Measurements from ENCODE around the gene KCNH1. TPM values are rescaled to one million over a fixed set of nuclear protein-coding genes. Genes with fewer than 3 reads are reported as not detected.
"Not testable (repeated sequence)": the region's sequence is repeated elsewhere in the genome, so short reads cannot be mapped to it uniquely, and the experiment has no call there.

The KCNH1 gene
- total RNA-seq, 1 donor from 2014 or later = not detected

DNA sequence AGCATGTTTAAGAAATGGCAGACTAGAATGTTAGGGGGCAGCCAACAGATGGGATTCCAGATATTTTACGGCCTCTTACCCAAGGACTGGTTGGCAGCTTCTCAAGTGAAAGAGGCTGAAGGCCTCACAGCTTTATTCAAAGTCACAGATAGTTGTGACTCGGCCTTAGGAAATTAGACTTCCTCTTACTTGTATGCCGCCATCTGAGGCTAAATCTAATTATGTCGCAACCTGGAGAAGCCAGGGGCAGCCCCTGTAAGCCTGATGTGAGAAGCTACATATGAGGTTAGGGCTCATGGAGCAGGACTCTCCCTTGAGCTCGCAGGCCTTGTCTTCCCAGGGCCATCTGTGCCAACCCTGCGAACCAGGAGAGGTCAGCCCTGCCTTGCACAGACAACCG lies 452.8 kb downstream of the KCNH1 start:
- DNase-seq (ENCODE audit: low spot score) = no peak
- intact Hi-C loops (cut with DNase I) = no loop called here

GRCh38 chr1:210678306-210678705 lies 455.6 kb downstream of the KCNH1 start:
- DNase-seq (ENCODE audit: low spot score) = no peak
- intact Hi-C loops (cut with DNase I) = no loop called here

- DNase-seq (ENCODE audit: low spot score) = no peak
- intact Hi-C loops (cut with DNase I) = no loop called here
Measured at GRCh38 chr1:210677533-210677932, 456.4 kb downstream of the KCNH1 start.

DNA sequence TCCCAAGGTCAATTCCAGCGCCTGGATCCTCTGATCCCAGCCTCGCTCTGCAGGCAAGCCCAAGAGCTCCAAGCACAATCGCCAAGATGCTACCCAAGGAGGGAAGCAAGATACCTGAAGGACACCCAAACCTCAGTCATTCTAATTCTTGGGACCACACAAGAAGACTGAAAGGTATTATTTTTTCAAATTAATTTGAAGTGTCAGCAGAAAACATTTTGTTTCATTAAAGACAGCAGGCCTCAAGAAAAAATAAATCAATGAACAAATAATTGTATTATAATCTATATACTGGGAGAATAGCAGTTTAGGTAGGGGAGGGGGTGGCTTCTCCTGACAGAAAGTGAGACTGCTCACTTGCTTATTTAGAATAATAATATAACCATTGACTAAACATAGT lies 457.4 kb downstream of the KCNH1 start:
- no peak for DNase-seq (ENCODE audit: low spot score)
- intact Hi-C loops (cut with DNase I) = no loop called here

- DNase-seq (ENCODE audit: low spot score) = no peak
- intact Hi-C loops (cut with DNase I) = no loop called here
Measured at GRCh38 chr1:210674151-210674550, 459.8 kb downstream of the KCNH1 start.

DNA sequence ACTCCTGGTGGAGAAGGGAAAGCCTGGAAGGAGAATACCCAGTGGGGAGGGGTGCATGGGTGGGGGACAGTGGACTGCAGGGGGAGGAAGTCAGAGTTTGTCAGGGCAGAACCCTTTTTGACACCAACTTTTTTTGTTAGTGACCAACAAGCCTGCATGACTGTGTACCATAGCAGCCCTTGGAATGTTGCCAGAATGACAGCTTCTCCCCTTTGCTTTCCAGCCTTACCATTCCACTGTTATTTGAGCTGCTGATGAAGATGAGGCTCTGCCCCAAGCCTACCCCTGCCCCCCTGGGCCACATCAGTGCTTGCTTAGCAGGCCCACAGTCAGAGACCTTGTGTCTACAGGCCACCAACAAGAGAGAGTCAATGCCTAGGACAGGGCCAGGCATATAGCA lies 464.0 kb downstream of the KCNH1 start:
- no peak for DNase-seq (ENCODE audit: low spot score)
- intact Hi-C loops (cut with DNase I) = no loop called here

DNA sequence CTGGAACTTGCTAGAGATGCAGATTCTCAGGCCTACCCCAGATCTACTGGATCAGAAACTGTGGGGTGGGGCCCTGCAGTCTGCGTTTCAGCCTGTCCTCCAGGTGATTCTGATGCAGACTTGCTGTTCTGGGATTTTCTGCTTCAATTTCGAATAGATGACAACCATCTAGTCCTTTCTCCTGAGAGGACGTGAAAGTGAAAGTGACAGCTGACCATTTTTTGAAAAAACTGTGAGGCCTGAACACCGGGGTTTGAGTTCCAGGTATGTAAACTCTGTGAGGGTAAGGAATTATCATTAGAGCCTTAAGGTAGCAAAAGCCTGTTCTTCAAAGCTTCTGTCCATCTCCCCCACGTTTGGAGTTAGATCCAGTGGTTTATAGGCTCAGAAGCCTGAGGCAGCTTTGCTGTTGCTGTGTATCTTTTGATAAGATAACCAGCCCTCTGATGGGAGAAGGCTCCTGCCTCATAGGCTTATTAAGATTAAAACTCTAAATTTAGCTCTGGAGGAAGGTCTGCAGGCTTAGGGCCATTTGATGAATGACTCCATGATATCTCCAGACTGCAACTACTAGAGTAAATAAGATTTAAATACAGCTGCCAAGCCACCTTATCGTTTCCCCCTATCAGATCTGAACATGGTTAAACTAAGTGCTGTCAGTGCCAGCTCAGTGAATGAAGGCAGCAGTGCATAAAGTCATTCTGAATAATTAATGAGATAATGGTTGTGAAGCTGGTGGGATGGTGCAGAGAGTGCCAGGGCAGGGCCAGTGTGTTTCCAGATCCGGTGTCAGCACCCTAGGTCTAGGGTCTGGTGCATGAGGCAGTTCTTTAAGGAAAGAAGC lies 470.0 kb downstream of the KCNH1 start:
- no peak for DNase-seq (ENCODE audit: low spot score)
- intact Hi-C loops (cut with DNase I) = no loop called here

DNA sequence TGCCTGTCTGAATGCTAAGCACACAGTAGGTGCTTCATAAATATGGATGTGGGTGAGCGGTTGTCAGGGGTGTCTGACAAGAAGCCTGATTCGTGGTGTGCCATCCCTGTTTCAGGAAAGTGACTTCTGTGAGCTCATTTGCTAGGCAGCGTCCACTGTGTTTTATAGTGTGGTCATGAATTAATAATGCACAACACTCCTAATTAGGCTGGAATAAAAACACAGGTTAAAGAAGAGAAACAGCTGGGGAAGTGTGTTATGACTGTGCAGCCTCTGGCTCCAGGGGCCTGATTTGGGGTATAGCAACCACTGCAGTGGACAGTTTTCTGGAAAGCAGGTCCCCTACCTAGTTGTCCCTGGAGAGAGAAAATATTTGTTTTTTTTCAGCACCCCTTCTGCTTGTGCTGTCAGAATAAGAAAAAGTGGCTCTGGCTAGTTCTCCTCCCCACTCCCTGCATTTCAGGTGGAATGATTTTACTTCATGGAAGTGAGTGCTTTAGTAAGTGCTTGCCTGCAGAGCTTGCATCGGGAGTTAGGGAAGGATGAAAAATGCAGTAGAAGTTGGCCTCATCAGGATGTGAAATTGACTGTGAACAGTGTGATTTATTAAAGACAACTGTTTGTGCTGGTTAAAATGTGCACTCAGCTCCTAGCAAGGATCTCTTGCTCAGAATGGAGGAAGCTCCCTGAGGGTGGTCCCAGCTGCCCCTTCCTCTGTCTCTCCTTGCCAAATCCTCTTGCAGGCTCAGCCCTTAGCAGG lies 471.5 kb downstream of the KCNH1 start:
- intact Hi-C loops (cut with DNase I) = no loop called here
- no peak for DNase-seq (ENCODE audit: low spot score)

DNA sequence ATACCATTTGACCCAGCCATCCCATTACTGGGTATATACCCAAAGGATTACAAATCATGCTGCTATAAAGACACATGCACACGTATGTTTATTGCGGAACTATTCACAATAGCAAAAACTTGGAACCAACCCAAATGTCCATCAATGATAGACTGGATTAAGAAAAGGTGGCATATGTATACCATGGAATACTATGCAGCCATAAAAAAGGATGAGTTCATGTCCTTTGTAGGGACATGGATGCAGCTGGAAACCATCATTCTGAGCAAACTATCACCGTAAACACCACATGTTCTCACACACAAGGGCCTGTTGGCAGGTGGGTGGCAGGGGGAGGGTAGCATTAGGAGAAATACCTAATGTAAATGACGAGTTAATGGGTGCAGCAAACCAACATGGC lies 472.4 kb downstream of the KCNH1 start:
- intact Hi-C loops (cut with DNase I); DNase-seq (ENCODE audit: low spot score): not testable (repeated sequence)

- intact Hi-C loops (cut with DNase I) = no loop called here
- no peak for DNase-seq (ENCODE audit: low spot score)
Measured at GRCh38 chr1:210657806-210658205, 476.1 kb downstream of the KCNH1 start.

- intact Hi-C loops (cut with DNase I) = no loop called here
- no peak for DNase-seq (ENCODE audit: low spot score)
Measured at GRCh38 chr1:210655511-210655910, 478.4 kb downstream of the KCNH1 start.

GRCh38 chr1:210654176-210654981 lies 479.6 kb downstream of the KCNH1 start:
- intact Hi-C loops (cut with DNase I) = no loop called here
- DNase-seq (ENCODE audit: low spot score) = no peak

DNA sequence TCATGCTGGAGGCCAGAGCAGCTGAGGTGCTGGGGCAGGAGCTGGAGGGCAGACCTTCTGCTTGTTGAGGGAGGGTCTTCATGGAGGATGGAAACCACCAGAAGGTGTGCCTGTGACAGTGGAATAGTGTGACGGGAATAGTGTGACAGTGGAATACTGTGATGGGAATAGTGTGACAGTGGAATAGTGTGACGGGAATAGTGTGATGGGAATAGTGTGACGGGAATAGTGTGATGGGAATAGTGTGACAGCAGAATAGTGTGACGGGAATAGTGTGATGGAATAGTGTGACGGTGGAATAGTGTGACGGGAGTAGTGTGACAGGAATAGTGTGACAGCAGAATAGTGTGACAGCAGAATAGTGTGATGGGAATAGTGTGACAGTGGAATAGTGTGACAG lies 480.2 kb downstream of the KCNH1 start:
- intact Hi-C loops (cut with DNase I) = no loop called here
- no peak for DNase-seq (ENCODE audit: low spot score)

GRCh38 chr1:210652329-210652954 lies 481.5 kb downstream of the KCNH1 start:
- intact Hi-C loops (cut with DNase I) = no loop called here
- DNase-seq (ENCODE audit: low spot score) = no peak

GRCh38 chr1:210650403-210650802 lies 483.5 kb downstream of the KCNH1 start:
- no peak for DNase-seq (ENCODE audit: low spot score)
- intact Hi-C loops (cut with DNase I) = no loop called here

DNA sequence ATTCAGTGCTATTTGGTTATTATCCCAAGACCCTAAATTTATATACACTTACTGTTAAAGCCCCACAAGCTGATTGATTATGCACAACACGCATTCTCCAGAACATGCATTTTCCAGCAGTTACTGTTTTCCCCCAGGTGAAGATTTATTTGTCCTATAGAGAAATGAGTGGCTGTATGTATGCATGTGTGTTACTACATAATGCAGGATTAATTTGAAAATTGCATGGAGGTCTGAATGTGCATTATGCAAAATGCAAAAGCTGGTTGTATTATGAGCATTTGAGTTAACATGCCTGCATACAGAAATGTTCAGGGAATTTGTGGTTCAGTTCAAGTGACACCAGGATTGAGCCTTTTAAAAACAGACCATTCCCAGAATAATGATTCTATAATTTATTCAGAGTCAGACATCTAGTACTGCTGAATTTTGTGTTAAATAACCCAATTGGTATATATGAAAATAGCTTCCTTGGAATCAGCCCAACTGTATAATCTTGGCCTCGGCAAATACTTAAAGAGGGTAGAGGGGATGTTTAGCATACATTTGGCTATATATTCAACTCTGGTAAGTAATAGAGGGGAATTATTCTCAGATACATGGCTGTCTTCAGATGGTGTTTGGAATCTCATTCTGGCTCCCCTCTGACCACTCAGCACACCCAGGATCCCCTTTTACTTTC lies 485.2 kb downstream of the KCNH1 start:
- intact Hi-C loops (cut with DNase I) = no loop called here

DNA sequence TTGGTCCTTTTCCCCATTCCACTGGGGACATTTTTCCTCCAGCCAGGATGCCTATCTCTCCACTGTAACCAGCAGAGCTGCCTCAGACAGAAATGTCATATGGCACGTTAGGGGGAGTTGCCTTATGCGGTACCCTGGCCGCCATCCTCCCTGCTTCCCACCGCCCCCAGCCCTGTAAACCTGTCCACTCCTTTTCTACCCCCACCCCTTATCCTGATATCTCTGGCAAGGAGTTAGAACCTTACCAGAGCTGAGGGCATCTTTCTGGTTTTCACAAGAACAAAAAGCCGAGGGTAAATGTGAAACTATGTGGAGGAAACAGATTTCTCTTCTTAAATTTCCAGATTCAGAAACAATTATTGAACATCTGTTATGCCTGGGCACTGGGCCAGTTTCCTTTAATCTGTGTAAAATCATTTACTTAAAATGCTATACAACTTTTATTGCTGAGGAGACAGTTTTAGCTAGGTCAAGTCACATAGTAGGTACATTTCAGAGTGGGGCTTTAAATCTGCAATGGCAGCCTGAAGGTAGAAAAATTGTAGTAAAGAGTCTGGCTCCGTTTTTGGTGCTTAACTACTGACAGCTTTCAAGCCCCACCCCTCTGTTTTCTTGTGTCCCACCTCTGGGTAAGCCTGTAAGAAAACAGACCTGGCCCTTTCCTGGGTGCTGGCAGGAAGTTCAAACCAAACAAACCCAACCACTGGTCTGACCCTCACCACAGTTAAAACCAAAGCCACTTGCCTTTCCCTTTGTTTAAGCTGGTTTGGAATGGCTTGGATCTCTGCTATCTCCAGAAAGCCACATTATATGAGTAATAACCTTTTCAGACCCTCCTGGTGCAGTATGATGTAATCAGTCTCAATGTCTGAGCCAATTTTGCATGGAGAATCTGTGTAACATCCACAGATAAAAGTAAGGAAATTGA lies 486.3 kb downstream of the KCNH1 start:
- no peak for DNase-seq (ENCODE audit: low spot score)
- intact Hi-C loops (cut with DNase I) = no loop called here

More for the DNA sequence above, 485.2 kb downstream of the KCNH1 start:
- DNase-seq (ENCODE audit: low spot score) = no peak

DNA sequence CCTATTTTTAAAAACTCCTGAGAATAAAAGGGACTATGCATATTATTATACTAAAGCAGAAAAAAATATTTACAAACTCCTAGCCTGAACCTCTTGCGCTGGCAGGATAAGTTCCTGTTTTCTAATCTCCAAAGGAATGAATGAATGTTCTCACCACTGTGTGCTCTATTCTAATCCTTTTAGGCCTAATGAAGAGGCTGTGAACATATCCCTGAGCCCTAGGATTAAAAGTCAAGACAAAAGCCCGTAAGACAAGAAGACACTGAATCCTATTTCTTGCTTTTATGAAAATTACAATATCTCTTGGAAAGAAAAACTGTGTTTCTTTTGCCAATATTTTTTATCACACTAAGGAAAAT lies 487.7 kb downstream of the KCNH1 start:
- no peak for DNase-seq (ENCODE audit: low spot score)
- intact Hi-C loops (cut with DNase I) = no loop called here

Data from cardiac septum (tissue), 1 donor.